SK-N-SH treated with all-trans-retinoic acid at 6 μM for 48 hours (cell line): ENCODE measurements around the gene ARMC10.
"Not testable (repeated sequence)": the region's sequence is repeated elsewhere in the genome, so short reads cannot be mapped to it uniquely, and the experiment has no call there.

Experiments used
- ATAC-seq: fragments of 200-7000 bp; cut with Tn5 transposase; 3 replicates; pipeline ENCODE4 v1.9.1; 2020; ENCODE audit warnings: mild to moderate bottlenecking, moderate library complexity
- ARNTL ChIP-seq: fragments of 450-650 bp; formaldehyde crosslinking; IDR thresholded peaks from 2 replicates; pipeline ENCODE4 v1.5.0; 2020; ENCODE audit warnings: low read depth, mild to moderate bottlenecking, moderate library complexity, borderline replicate concordance
- ESRRG ChIP-seq: fragments of 250-450 bp; sonication (Bioruptor Pico); IDR thresholded peaks from 2 replicates; pipeline ENCODE4 v1.6.1; 2021; ENCODE audit warnings: mild to moderate bottlenecking
- GLIS3 ChIP-seq: fragments of 250-450 bp; sonication (Bioruptor Pico); IDR thresholded peaks from 2 replicates; pipeline ENCODE4 v1.5.0; 2020; ENCODE audit warnings: mild to moderate bottlenecking, moderate library complexity
- ISL1 ChIP-seq: fragments of 250-450 bp; sonication (Bioruptor Pico); IDR thresholded peaks from 2 replicates; pipeline ENCODE4 v2.1.2; 2022; ENCODE audit warnings: mild to moderate bottlenecking, moderate library complexity
- OSR1 ChIP-seq: fragments of 250-450 bp; sonication (Bioruptor Pico); IDR thresholded peaks from 2 replicates; pipeline ENCODE4 v1.8.0; 2022; ENCODE audit warnings: moderate library complexity, mild to moderate bottlenecking, inconsistent platforms
- PPARA ChIP-seq: fragments of 250-450 bp; sonication (Bioruptor Pico); IDR thresholded peaks from 2 replicates; pipeline ENCODE4 v1.5.0; 2020; ENCODE audit warnings: mild to moderate bottlenecking, borderline replicate concordance
- RARB ChIP-seq: fragments of 250-450 bp; sonication (Bioruptor Pico); IDR thresholded peaks from 2 replicates; pipeline ENCODE4 v1.8.0; 2021; ENCODE audit warnings: mild to moderate bottlenecking, moderate library complexity
- SNAI2 ChIP-seq: fragments of 250-450 bp; sonication (Bioruptor Pico); IDR thresholded peaks from 2 replicates; pipeline ENCODE4 v1.5.0; 2020; ENCODE audit warnings: mild to moderate bottlenecking, moderate library complexity
- TCF4 ChIP-seq: fragments of 250-450 bp; sonication (Bioruptor Pico); IDR thresholded peaks from 2 replicates; pipeline ENCODE4 v1.8.0; 2021; ENCODE audit warnings: mild to moderate bottlenecking, moderate library complexity, borderline replicate concordance
- ZC3H10 ChIP-seq: fragments of 250-450 bp; sonication (Bioruptor Pico); IDR thresholded peaks from 2 replicates; pipeline ENCODE4 v1.5.1; 2021; ENCODE audit warnings: mild to moderate bottlenecking, moderate library complexity
- ZFP30 ChIP-seq: fragments of 450-650 bp; formaldehyde crosslinking; IDR thresholded peaks from 2 replicates; pipeline ENCODE4 v1.5.0; 2022; ENCODE audit warnings: mild to moderate bottlenecking, moderate library complexity
- ZNF565 ChIP-seq: fragments of 450-650 bp; formaldehyde crosslinking; conservative IDR thresholded peaks from 2 replicates; pipeline ENCODE4 v1.5.0; 2020; ENCODE audit warnings: low read depth, mild to moderate bottlenecking, moderate library complexity
- ZNF70 ChIP-seq: fragments of 450-650 bp; formaldehyde crosslinking; IDR thresholded peaks from 2 replicates; pipeline ENCODE4 v1.5.0; 2020; ENCODE audit warnings: mild to moderate bottlenecking, moderate library complexity
- ZNF8 ChIP-seq: fragments of 450-650 bp; formaldehyde crosslinking; IDR thresholded peaks from 2 replicates; pipeline ENCODE4 v1.5.0; 2020; ENCODE audit warnings: mild to moderate bottlenecking, moderate library complexity
- TF ChIP-seq, protein P1 (sequence below): fragments of 250-450 bp; sonication (Bioruptor Pico); IDR thresholded peaks from 2 replicates; pipeline ENCODE4 v1.8.0; 2020; ENCODE audit warnings: mild to moderate bottlenecking, moderate library complexity, borderline replicate concordance
- TF ChIP-seq, protein P2 (sequence below): fragments of 250-450 bp; sonication (Bioruptor Pico); IDR thresholded peaks from 2 replicates; pipeline ENCODE4 v1.5.1; 2020; ENCODE audit warnings: low read depth, mild to moderate bottlenecking, moderate library complexity
- TF ChIP-seq, protein P3 (sequence below): fragments of 250-450 bp; sonication (Bioruptor Pico); IDR thresholded peaks from 2 replicates; pipeline ENCODE4 v1.8.0; 2021; ENCODE audit warnings: low read depth, mild to moderate bottlenecking, moderate library complexity, borderline replicate concordance
- TF ChIP-seq, protein P4 (sequence below): fragments of 250-450 bp; sonication (Bioruptor Pico); IDR thresholded peaks from 2 replicates; pipeline ENCODE4 v1.5.1; 2021; ENCODE audit warnings: mild to moderate bottlenecking, moderate library complexity
- TF ChIP-seq, protein P5 (sequence below): fragments of 250-450 bp; sonication (Bioruptor Pico); IDR thresholded peaks from 2 replicates; pipeline ENCODE4 v1.5.0; 2020; ENCODE audit warnings: mild to moderate bottlenecking, moderate library complexity

ARMC10 gene

DNA sequence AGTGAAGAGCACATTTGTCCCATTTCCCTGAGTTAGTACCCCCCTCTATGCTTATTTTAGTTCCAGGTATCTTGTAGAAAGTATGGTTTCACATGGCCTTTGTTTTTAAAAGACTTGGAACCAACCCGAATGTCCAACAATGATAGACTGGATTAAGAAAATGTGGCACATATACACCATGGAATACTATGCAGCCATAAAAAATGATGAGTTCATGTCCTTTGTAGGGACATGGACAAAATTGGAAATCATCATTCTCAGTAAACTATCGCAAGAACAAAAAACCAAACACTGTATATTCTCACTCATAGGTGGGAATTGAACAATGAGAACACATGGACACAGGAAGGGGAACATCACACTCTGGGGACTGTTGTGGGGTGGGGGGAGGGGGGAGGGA, 20.6 kb downstream of the ARMC10 start:
- ATAC-seq = not testable (repeated sequence)
- 0 out of 2 replicates have a peak, but pooled peaks have one; percentile 24 for TF ChIP-seq ZNF8 (CRISPR knock-in tag)

DNA sequence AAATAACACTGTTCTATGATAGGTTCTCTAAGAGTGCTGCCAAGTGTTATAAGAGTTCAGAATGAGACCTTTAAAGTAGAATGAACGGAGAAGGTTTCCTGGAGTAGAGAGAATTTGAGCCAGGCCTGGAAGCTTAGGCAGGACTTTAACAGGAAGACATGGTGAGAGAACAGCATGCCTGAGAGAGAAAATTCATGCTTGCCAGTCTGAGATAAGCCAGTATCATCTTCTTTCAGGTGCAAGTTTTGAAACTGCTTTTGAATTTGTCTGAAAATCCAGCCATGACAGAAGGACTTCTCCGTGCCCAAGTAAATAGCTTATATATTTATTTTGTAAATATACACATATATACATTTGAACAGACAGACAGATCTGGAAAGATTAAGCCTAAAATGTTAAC, 22.1 kb downstream of the ARMC10 start:
- ATAC-seq = no peak
- TF ChIP-seq, protein P1, sequence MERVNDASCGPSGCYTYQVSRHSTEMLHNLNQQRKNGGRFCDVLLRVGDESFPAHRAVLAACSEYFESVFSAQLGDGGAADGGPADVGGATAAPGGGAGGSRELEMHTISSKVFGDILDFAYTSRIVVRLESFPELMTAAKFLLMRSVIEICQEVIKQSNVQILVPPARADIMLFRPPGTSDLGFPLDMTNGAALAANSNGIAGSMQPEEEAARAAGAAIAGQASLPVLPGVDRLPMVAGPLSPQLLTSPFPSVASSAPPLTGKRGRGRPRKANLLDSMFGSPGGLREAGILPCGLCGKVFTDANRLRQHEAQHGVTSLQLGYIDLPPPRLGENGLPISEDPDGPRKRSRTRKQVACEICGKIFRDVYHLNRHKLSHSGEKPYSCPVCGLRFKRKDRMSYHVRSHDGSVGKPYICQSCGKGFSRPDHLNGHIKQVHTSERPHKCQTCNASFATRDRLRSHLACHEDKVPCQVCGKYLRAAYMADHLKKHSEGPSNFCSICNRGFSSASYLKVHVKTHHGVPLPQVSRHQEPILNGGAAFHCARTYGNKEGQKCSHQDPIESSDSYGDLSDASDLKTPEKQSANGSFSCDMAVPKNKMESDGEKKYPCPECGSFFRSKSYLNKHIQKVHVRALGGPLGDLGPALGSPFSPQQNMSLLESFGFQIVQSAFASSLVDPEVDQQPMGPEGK (CRISPR knock-in tag) = no peak
- TF ChIP-seq, protein P2, sequence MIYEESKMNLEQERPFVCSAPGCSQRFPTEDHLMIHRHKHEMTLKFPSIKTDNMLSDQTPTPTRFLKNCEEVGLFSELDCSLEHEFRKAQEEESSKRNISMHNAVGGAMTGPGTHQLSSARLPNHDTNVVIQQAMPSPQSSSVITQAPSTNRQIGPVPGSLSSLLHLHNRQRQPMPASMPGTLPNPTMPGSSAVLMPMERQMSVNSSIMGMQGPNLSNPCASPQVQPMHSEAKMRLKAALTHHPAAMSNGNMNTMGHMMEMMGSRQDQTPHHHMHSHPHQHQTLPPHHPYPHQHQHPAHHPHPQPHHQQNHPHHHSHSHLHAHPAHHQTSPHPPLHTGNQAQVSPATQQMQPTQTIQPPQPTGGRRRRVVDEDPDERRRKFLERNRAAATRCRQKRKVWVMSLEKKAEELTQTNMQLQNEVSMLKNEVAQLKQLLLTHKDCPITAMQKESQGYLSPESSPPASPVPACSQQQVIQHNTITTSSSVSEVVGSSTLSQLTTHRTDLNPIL (CRISPR knock-in tag) = no peak
- TF ChIP-seq ZNF565 = no peak
- TF ChIP-seq RARB (CRISPR knock-in tag) = no peak
- TF ChIP-seq PPARA (CRISPR knock-in tag) = no peak
- no peak for TF ChIP-seq TCF4

DNA sequence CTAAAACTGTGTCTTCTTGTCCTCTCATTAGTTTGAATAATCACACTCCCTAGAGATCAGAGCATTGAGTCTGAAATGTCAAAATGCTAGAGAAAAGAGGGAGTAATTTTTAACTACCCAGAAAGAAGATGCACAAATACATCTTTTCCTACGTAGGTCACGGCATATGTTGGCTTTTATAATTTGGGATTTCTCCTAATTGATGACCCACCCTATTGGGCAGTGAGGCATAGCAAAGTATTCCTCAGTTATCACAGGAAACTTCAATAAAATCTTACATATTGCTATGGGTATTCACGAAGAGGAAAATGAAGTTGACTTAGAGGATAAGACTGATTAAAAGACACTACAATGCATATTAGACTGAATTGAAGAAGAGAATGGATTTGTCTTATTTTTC, 25.4 kb downstream of the ARMC10 start:
- ATAC-seq = no peak
- TF ChIP-seq TCF4 = no peak
- TF ChIP-seq, protein P3, sequence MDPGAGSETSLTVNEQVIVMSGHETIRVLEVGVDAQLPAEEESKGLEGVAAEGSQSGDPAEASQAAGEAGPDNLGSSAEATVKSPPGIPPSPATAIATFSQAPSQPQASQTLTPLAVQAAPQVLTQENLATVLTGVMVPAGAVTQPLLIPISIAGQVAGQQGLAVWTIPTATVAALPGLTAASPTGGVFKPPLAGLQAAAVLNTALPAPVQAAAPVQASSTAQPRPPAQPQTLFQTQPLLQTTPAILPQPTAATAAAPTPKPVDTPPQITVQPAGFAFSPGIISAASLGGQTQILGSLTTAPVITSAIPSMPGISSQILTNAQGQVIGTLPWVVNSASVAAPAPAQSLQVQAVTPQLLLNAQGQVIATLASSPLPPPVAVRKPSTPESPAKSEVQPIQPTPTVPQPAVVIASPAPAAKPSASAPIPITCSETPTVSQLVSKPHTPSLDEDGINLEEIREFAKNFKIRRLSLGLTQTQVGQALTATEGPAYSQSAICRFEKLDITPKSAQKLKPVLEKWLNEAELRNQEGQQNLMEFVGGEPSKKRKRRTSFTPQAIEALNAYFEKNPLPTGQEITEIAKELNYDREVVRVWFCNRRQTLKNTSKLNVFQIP = no peak
- TF ChIP-seq ZNF8 (CRISPR knock-in tag) = no peak
- no peak for TF ChIP-seq PPARA (CRISPR knock-in tag)
- TF ChIP-seq, protein P4, sequence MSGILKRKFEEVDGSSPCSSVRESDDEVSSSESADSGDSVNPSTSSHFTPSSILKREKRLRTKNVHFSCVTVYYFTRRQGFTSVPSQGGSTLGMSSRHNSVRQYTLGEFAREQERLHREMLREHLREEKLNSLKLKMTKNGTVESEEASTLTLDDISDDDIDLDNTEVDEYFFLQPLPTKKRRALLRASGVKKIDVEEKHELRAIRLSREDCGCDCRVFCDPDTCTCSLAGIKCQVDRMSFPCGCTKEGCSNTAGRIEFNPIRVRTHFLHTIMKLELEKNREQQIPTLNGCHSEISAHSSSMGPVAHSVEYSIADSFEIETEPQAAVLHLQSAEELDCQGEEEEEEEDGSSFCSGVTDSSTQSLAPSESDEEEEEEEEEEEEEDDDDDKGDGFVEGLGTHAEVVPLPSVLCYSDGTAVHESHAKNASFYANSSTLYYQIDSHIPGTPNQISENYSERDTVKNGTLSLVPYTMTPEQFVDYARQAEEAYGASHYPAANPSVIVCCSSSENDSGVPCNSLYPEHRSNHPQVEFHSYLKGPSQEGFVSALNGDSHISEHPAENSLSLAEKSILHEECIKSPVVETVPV (CRISPR knock-in tag) = no peak
- TF ChIP-seq GLIS3 (CRISPR knock-in tag) = no peak
- TF ChIP-seq ESRRG (CRISPR knock-in tag) = no peak
- TF ChIP-seq OSR1 (CRISPR knock-in tag) = no peak
- TF ChIP-seq, protein P2 (CRISPR knock-in tag) = no peak
- no peak for TF ChIP-seq RARB (CRISPR knock-in tag)
- no peak for TF ChIP-seq ZC3H10 (CRISPR knock-in tag)

DNA sequence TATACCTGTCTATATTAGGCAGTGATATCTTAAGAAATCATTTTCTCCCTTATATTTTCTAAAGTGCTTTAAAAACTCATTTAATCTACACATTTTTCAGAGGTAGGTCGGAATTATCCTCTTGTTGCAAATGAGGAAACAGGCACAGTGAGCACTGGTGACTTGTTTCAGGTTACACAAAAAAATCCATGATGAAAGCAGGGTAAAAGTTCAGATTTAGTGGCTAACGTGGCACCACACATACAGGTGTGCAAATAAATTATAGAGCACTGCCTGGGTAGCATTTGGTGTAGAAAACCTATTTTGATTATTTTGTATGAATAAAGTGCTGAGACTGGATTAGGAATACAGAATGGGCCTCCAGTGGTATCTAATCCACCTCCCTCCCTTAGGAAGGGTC, 26.6 kb downstream of the ARMC10 start:
- TF ChIP-seq OSR1 (CRISPR knock-in tag) (no peak), ISL1 (CRISPR knock-in tag) (no peak), RARB (CRISPR knock-in tag) (no peak), GLIS3 (CRISPR knock-in tag) (no peak)
- no peak for ATAC-seq

DNA sequence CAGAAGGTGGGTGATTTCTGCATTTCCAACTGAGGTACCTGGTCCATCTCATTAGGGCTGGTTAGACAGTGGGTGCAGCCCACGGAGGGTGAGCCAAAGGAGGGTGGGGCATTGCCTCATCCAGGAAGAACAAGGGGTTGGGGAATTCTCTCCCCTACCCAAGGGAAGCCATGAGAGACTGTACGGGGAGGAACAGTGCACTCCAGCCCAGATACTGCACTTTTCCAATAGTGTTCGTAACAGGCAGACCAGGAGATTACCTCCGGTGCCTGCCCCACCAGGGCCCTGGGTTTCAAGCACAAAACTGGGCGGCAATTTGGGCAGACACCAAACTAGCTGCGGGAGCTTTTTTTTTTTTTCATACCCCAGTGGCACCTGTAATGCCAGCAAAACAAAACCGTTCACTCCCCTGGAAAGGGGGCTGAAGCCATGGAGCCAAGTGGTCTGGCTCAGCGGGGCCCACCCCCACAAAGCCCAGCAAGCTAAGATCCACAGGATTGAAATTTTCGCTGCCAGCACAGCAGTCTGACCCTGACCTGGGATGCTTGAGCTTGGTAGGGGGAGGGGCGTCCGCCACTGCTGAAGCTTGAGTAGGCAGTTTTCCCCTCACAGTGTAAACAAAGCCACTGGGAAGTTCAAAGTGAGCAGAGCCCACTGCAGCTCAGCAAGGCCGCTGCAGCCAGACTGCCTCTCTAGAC, 31.2 kb downstream of the ARMC10 start:
- ATAC-seq = peak; percentile 39; the same call in 2 of the 3 replicates
- TF ChIP-seq, protein P4 (CRISPR knock-in tag) = no peak
- no peak for TF ChIP-seq ZNF8 (CRISPR knock-in tag)
- no peak for TF ChIP-seq ARNTL (CRISPR knock-in tag)
- no peak for TF ChIP-seq RARB (CRISPR knock-in tag)
- no peak for TF ChIP-seq GLIS3 (CRISPR knock-in tag)
- no peak for TF ChIP-seq ISL1 (CRISPR knock-in tag)
- no peak for TF ChIP-seq ZC3H10 (CRISPR knock-in tag)
- no peak for TF ChIP-seq ZFP30 (CRISPR knock-in tag)
- TF ChIP-seq SNAI2 = no peak
- TF ChIP-seq, protein P5, sequence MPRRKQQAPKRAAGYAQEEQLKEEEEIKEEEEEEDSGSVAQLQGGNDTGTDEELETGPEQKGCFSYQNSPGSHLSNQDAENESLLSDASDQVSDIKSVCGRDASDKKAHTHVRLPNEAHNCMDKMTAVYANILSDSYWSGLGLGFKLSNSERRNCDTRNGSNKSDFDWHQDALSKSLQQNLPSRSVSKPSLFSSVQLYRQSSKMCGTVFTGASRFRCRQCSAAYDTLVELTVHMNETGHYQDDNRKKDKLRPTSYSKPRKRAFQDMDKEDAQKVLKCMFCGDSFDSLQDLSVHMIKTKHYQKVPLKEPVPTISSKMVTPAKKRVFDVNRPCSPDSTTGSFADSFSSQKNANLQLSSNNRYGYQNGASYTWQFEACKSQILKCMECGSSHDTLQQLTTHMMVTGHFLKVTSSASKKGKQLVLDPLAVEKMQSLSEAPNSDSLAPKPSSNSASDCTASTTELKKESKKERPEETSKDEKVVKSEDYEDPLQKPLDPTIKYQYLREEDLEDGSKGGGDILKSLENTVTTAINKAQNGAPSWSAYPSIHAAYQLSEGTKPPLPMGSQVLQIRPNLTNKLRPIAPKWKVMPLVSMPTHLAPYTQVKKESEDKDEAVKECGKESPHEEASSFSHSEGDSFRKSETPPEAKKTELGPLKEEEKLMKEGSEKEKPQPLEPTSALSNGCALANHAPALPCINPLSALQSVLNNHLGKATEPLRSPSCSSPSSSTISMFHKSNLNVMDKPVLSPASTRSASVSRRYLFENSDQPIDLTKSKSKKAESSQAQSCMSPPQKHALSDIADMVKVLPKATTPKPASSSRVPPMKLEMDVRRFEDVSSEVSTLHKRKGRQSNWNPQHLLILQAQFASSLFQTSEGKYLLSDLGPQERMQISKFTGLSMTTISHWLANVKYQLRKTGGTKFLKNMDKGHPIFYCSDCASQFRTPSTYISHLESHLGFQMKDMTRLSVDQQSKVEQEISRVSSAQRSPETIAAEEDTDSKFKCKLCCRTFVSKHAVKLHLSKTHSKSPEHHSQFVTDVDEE (CRISPR knock-in tag) = no peak
- TF ChIP-seq ZNF70 = no peak
- TF ChIP-seq OSR1 (CRISPR knock-in tag) = no peak
